Sigmoid colon (tissue), 7 donors: Measurements from ENCODE around the gene TMEM164. TPM values are rescaled to one million over a fixed set of nuclear protein-coding genes. Genes with fewer than 3 reads are reported as not detected.

Experiments used
- DNase-seq: peaks from one replicate; pipeline ENCODE4 v3.0.0-alpha.2; 2019
- H3K27ac ChIP-seq, 4 donors: fragments of 200-600 bp; sonication (generic); one replicate each; pipeline ENCODE4 v1.5.1; 2016 to 2019; ENCODE audit warnings: mild to moderate bottlenecking in 1 of 4
- H3K27me3 ChIP-seq, 3 donors: fragments of 200-600 bp; sonication (generic); one replicate each; pipeline ENCODE4 v1.5.1; 2019; ENCODE audit warnings: mild to moderate bottlenecking in 1 of 3
- H3K36me3 ChIP-seq, 4 donors: fragments of 200-600 bp; sonication (generic); one replicate each; pipeline ENCODE4 v1.5.1; 2016 to 2019
- H3K4me1 ChIP-seq, 4 donors: fragments of 200-600 bp; sonication (generic); one replicate each; pipeline ENCODE4 v1.5.1; 2017 to 2019
- H3K4me3 ChIP-seq, 4 donors: fragments of 200-600 bp; sonication (generic); one replicate each; pipeline ENCODE4 v1.5.1; 2017 to 2019; ENCODE audit warnings: mild to moderate bottlenecking in 2 of 4, moderate library complexity in 1 of 4
- H3K9me3 ChIP-seq, 4 donors: fragments of 200-600 bp in 3 of 4; sonication (generic) in 3 of 4; one replicate each; pipeline versions ENCODE4 v1.5.1 to v1.6.1; 2013 to 2019
- EP300 ChIP-seq, 4 donors: sonication (generic); formaldehyde crosslinking; IDR thresholded peaks; one replicate each; pipeline ENCODE4 v1.6.1; 2017; ENCODE audit warnings: antibody characterized with exemption in 4 of 4
- POLR2A ChIP-seq, 2 donors: fragments of 450-650 bp; IDR thresholded peaks; one replicate each; pipeline ENCODE4 v1.6.1; 2016; ENCODE audit warnings: antibody characterized with exemption in 2 of 2, mild to moderate bottlenecking in 2 of 2, moderate library complexity in 2 of 2
- POLR2AphosphoS5 ChIP-seq, 4 donors: sonication (generic); formaldehyde crosslinking; IDR thresholded peaks; one replicate each; pipeline ENCODE4 v1.6.1; 2017; ENCODE audit warnings: antibody characterized with exemption in 4 of 4
- WGBS, 2 donors: extraction: QIAGEN DNeasy Blood & Tissue Kit; methylation state at CpG; one replicate each; pipeline ENCODE4 v1.1.7; 2013; 5-methylcytosine and 5-hydroxymethylcytosine counted together
- intact Hi-C: fragments of 100-400 bp; cut with DNase I; formaldehyde crosslinking; loops from one replicate; pipeline ENCODE4 v1.15.1; 2023
- polyA plus RNA-seq, 3 donors: library from polyadenylated mRNA; stranded (reverse); fragments of 200-250 nt; gene quantifications; one replicate each; pipeline ENCODE4 v1.2.3, GENCODE V29; 2013
- total RNA-seq, 4 donors: library from RNA; depleted of rRNA; stranded (reverse); fragments of >200 nt; gene quantifications; one replicate each; pipeline ENCODE4 v1.1.0, GENCODE V29; 2016
- TF ChIP-seq, protein P1 (sequence below), 4 experiments: fragments of 450-650 bp in 3 of 4; fragments of 200-600 bp in 1 of 4; IDR thresholded peaks; one replicate each; pipeline ENCODE4 v1.5.1; 2016 to 2019; ENCODE audit warnings: antibody characterized with exemption in 4 of 4, mild to moderate bottlenecking in 3 of 4, moderate library complexity in 2 of 4
- donor health status: healthy with polysubstance abuse.
- donor health status: Bipolar disorder and iron deficiency.
- donor health status: healthy.

TMEM164 gene
- total and polyA plus RNA-seq, 7 donors, result 6.4 to 43.2 (median 12.7) TPM

DNA sequence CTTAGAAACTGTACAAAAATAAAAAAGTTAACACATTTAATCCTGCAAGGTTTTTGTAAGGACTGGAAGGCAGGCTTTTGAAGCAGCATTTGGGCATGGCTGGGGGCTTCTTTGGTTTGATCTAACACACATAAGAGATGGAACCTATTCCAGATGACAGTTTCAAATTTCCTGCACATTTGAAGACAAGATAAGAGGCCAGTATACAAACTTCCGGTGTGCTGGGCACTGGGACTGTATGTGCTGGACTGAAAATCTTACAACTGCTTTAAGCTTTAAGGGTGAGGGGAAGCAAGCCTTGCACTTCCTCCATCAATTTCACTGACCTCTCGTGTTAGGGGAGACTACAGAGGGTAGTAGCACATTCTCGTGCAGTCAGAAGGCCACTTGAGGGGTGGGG lies 192.1 kb downstream of the TMEM164 start:
- WGBS, 2 donors, result 81 to 88% methylated on average over 3 of the region's 3 CpGs

DNA sequence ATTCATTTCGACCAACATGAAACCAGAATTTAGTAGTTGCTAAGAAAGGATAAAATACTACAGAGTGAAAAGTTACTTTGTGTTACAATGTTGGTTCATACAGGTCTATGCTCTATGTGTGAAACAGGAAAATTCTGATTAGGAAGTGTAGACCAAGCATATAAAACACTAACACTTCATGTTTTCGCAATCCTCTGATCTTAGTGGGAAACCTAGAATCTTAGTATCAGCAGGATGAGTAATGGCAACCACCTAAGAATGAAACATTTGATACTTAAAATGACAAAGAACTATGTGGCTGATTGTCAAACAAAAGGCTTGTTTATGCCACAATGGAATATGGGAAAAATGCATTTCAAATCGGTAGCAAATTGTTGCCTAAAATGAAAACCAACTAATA lies 198.9 kb downstream of the TMEM164 start:
- Histone ChIP-seq H3K4me3 (no peak overlapping the region), H3K9me3 (no peaks in the 10 kb centered on the region), H3K36me3 (no peaks in the 10 kb centered on the region), H3K27ac (no peak overlapping the region), H3K27me3 (no peaks in the 10 kb centered on the region), H3K4me1 (no peaks in the 10 kb centered on the region)
- DNase-seq, result no peak
- WGBS, 2 donors, result 95 to 96% methylated on average over 3 of the region's 3 CpGs
- intact Hi-C loops, result no loop called here
- TF ChIP-seq POLR2A (IDR thresholded peaks at IDR 0.05) (no peak), POLR2AphosphoS5 (IDR thresholded peaks at IDR 0.05) (no peak), EP300 (IDR thresholded peaks at IDR 0.05) (no peak)
- TF ChIP-seq, protein P1, sequence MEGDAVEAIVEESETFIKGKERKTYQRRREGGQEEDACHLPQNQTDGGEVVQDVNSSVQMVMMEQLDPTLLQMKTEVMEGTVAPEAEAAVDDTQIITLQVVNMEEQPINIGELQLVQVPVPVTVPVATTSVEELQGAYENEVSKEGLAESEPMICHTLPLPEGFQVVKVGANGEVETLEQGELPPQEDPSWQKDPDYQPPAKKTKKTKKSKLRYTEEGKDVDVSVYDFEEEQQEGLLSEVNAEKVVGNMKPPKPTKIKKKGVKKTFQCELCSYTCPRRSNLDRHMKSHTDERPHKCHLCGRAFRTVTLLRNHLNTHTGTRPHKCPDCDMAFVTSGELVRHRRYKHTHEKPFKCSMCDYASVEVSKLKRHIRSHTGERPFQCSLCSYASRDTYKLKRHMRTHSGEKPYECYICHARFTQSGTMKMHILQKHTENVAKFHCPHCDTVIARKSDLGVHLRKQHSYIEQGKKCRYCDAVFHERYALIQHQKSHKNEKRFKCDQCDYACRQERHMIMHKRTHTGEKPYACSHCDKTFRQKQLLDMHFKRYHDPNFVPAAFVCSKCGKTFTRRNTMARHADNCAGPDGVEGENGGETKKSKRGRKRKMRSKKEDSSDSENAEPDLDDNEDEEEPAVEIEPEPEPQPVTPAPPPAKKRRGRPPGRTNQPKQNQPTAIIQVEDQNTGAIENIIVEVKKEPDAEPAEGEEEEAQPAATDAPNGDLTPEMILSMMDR (IDR thresholded peaks at IDR 0.05), result no peak

More for the DNA sequence above, 192.1 kb downstream of the TMEM164 start:
- no peak for DNase-seq
- Histone ChIP-seq H3K4me3 (no peak overlapping the region), H3K9me3 (no peaks in the 10 kb centered on the region), H3K27ac (no peak overlapping the region), H3K4me1 (no peaks in the 10 kb centered on the region), H3K36me3 (no peaks in the 10 kb centered on the region), H3K27me3 (no peaks in the 10 kb centered on the region)
- intact Hi-C loops, result no loop called here
- TF ChIP-seq EP300 (IDR thresholded peaks at IDR 0.05), result no peak

DNA sequence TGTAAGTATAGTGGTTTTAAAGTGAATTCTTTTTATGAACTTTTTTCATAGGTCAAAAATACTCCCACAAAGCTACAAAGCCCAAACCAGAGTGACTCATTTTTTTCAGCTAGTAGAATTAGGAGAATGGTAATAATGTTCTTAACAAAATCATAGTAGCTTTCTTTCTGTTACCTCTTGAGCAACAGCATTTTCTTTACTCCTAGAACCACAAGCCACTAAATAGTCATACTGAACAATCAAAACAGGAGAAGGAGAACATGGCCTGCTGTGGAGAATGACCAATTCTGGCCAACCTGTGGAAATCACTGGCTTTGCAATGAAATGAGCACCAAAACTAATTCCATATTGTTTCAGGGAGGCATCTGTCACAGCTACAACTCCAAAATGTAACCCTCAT lies 202.1 kb downstream of the TMEM164 start:
- intact Hi-C loops, result no loop called here
- H3K4me1 ChIP-seq, result no peaks in the 10 kb centered on the region
- no peak overlapping the region for H3K27ac ChIP-seq
- no peak for TF ChIP-seq POLR2A (IDR thresholded peaks at IDR 0.05)
- TF ChIP-seq, protein P1 (IDR thresholded peaks at IDR 0.05), result no peak
- no peak for TF ChIP-seq POLR2AphosphoS5 (IDR thresholded peaks at IDR 0.05)
- TF ChIP-seq EP300 (IDR thresholded peaks at IDR 0.05), result no peak
- H3K4me3 ChIP-seq, result no peak overlapping the region
- DNase-seq, result no peak
- H3K9me3 ChIP-seq, result no peaks in the 10 kb centered on the region
- H3K27me3 ChIP-seq, result no peaks in the 10 kb centered on the region
- H3K36me3 ChIP-seq, result no peaks in the 10 kb centered on the region

DNA sequence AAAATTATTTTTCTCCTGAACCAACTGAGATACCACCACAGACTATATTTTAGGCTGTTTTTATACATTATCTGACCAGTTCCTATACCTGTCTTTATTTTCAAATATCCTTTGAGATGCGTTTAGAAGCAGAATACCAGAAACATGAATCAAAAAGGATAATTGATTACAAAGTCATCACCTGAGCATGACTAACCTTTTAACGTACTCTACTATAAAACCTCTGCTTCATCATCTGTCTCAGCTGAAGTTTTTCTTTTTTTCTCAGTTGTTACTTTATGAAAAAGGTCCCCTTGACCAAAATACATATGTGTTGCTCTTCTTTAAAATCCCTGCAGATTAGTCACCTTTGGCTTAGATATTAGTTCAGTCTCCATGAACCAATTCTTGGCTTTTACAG lies 205.2 kb downstream of the TMEM164 start:
- no peaks in the 10 kb centered on the region for H3K36me3 ChIP-seq
- no peak overlapping the region for H3K4me3 ChIP-seq
- no peak for TF ChIP-seq POLR2A (IDR thresholded peaks at IDR 0.05)
- no peak for TF ChIP-seq POLR2AphosphoS5 (IDR thresholded peaks at IDR 0.05)
- TF ChIP-seq, protein P1 (IDR thresholded peaks at IDR 0.05), result no peak
- no peak for TF ChIP-seq EP300 (IDR thresholded peaks at IDR 0.05)
- H3K27me3 ChIP-seq, result no peaks in the 10 kb centered on the region
- H3K9me3 ChIP-seq, result no peaks in the 10 kb centered on the region
- DNase-seq, result no peak
- H3K27ac ChIP-seq, result no peak overlapping the region
- 94 to 98% methylated on average over 2 of the region's 2 CpGs for WGBS, 2 donors
- intact Hi-C loops, result no loop called here
- H3K4me1 ChIP-seq, result no peaks in the 10 kb centered on the region

DNA sequence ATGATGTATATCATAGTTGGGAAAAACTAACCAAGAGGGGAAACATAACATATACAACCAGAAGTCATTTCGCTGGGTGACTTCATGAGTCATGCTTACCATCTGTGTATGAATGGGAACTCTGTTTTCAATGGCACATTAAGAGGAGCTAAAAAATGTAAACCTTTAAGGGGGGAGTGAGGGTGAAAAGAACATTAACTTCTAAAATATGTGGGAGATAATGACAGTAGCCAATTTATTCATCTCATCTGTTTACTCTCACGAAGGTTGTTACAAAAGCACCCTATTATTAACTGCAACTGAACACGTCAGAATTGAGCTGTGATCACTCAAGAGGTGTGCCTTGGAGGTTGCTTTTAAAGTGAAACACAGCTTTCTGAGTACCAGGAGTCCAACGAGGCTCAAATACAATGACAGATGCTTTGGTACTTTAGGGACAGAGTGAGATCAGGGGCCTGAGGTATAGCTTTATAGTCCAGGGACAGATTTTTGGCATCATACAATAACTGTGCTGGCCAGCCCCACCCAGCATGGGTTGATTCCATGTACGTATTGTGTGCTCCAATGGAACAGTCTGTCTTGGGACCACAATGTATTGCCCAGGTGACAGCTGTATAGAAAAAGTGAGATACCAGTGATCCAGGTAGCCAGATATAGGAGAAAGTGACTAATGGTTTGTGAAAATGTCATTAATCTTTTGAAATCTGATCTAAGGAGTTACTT lies 207.7 kb downstream of the TMEM164 start:
- H3K27me3 ChIP-seq, result no peaks in the 10 kb centered on the region
- H3K4me1 ChIP-seq, result no peaks in the 10 kb centered on the region
- H3K9me3 ChIP-seq, result no peaks in the 10 kb centered on the region
- no peak overlapping the region for H3K4me3 ChIP-seq
- WGBS, 2 donors, result 71 to 74% methylated on average over 5 of the region's 5 CpGs
- no peak overlapping the region for H3K27ac ChIP-seq
- TF ChIP-seq, protein P1 (IDR thresholded peaks at IDR 0.05), result no peak
- TF ChIP-seq EP300 (IDR thresholded peaks at IDR 0.05) (no peak), POLR2AphosphoS5 (IDR thresholded peaks at IDR 0.05) (no peak), POLR2A (IDR thresholded peaks at IDR 0.05) (no peak)
- no peaks in the 10 kb centered on the region for H3K36me3 ChIP-seq
- intact Hi-C loops, result no loop called here
- DNase-seq, result no peak
